ENCODE results near the gene AP1AR.
A peak's percentile ranks its signal among the peaks of the same experiment; 100 is the strongest.
"Not testable (repeated sequence)": the region's sequence is repeated elsewhere in the genome, so short reads cannot be mapped to it uniquely, and the experiment has no call there.

AP1AR gene

DNA sequence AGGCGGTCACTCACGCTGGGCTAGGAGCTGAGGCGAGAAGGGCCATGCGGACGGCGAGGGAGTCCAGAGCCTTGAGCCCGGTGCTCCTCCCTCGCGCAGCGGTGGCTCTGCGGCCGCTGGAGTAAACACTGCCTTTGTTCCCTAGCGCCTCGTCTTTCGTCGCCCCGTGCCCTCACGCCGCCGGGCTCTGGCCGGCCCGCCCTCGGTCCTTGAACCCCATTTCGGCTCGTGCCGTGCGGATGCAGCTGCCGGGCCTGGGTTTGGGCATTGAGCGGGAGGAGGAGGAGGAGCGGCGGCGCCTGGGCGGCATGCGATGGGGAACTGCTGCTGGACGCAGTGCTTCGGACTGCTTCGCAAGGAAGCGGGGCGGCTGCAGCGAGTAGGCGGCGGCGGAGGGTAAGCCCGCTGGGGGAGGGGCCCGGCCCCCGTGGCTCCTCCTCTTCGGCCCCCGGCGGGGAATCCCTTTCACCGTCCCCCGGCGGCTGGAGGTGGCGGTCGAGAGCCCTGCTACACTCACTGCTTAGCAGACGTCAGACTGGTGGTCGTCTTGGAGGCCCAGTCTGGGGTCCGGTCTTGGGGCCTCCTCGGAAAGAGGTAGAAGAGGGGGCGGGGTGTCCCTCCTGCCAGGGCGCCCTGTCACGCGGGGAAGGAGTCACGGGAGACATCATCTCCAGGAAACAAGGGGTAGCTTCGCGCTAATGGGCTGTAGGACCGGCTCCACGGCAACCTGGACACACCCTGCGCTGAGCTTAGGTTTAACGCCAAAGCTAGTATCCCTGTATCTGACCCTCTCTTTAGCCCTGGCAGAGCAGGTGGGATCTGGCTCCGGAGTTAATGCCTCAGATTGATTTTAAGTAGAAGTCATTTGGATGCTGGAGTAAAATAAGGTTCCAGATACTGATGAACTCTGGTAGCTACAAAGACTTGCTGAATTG lies at the start of gene AP1AR:
AP1AR (plus strand) TSS at position 9 of the 935 bp plus-strand sequence; CDS start at position 314, 305 bp downstream.
- peak; percentile 79 for DNase-seq

DNA sequence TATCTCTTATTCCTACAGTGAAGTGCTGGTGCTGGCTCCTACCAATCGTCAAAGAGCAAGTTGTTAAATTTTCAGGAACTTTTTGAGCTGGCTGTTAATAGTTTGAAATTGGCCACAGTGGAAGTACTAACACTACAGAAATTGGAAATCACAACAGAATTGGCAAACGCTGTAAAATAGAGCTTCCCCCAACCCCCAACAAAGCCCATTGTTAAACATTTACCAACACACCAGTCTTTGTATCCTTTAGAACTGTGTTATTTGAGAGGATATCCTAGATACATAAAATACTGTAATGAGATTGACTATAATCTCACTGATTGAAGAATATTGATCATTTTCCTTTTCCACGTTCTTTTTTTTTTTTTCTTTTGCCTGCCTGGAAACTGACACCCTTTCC lies 49.0 kb upstream of the AP1AR start:
- no peak for DNase-seq

DNA sequence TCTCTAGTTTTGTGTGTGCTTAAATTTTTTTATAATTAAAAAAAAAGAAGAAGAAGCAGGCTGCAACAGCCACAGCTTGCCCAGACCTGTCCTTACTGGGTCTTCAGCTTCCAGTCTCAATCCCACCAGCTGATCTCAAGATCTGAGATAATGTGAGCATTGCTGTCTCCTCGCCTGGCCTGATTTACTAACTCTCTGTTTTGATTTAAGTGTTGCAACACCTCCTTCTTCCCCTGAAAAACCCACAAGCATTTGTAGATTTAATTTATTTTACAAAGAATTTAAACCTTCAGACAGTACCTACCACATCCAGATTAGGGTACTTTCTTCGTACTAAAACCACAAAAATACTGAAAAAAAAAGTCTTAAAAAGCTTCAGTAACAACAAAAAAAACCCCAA lies 48.3 kb upstream of the AP1AR start:
- DNase-seq, result no peak

GRCh38 chr4:112184438-112184837 lies 47.1 kb upstream of the AP1AR start:
- no peak for DNase-seq

- no peak for DNase-seq
Observed at GRCh38 chr4:112185334-112185733, 46.3 kb upstream of the AP1AR start.

- DNase-seq, result no peak
Observed at GRCh38 chr4:112185740-112186670, 45.6 kb upstream of the AP1AR start.

GRCh38 chr4:112189754-112190153 lies 41.8 kb upstream of the AP1AR start:
- no peak for DNase-seq

DNA sequence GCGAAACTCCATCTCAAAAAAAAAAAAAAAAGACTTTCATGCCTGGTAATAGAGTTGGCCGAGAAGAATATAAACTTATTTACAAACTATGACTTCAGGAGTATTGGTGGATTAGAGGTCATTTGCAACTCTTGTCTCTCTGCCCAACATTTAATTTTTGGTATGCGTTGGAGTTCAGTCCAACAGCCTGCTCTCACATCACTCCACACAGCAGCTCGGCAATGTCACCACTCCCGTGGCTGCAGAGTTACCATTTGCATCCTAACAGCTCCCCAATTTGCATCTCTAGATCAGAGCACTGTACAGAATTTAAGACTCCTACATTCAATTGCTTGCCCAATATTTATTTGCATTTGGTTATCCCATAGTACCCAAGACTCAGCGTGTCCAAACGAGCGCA lies 40.9 kb upstream of the AP1AR start:
- DNase-seq, result no peak

- no peak for DNase-seq
Observed at GRCh38 chr4:112196461-112196860, 35.1 kb upstream of the AP1AR start.

DNA sequence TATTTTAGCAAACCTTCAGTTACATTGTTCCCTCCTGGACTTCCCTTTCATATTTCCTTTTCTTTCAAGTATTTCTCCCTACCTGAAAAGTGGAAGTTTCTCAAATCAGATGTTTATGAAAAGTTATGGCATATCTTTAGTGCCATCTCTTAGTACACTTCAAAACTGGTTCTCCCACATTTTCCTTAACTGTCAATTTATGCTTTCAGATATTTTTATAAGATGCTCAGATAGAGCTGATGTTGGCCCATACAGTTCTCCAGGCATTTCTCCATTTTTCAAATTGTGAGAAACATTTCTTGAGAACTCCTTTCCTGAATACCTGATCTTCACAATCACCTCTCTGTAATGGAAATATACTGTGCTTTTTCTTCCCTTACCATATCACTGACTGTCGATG lies 32.5 kb upstream of the AP1AR start:
- DNase-seq, result no peak

GRCh38 chr4:112201915-112202505 lies 29.6 kb upstream of the AP1AR start:
- DNase-seq, result no peak

- no peak for DNase-seq
Observed at GRCh38 chr4:112203593-112203992, 28.0 kb upstream of the AP1AR start.

DNA sequence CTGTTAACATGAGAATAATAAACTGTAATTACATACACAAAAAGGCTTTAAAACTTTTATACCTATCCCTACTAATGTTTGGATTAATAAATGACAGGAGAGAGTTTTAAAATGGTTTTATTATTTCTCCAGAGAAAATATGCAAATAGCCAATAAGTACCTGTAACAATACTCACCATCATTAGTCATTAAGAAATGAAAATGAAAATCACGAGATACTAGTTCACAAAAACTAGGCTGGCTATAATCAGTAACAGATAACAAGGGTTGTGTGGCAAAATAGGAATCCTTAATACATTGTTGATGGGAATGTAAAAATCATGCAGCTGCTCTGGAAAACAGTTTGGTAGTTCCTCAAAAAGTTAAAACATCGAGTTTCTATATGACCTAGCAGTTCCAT lies 25.2 kb upstream of the AP1AR start:
- DNase-seq, result no peak

DNA sequence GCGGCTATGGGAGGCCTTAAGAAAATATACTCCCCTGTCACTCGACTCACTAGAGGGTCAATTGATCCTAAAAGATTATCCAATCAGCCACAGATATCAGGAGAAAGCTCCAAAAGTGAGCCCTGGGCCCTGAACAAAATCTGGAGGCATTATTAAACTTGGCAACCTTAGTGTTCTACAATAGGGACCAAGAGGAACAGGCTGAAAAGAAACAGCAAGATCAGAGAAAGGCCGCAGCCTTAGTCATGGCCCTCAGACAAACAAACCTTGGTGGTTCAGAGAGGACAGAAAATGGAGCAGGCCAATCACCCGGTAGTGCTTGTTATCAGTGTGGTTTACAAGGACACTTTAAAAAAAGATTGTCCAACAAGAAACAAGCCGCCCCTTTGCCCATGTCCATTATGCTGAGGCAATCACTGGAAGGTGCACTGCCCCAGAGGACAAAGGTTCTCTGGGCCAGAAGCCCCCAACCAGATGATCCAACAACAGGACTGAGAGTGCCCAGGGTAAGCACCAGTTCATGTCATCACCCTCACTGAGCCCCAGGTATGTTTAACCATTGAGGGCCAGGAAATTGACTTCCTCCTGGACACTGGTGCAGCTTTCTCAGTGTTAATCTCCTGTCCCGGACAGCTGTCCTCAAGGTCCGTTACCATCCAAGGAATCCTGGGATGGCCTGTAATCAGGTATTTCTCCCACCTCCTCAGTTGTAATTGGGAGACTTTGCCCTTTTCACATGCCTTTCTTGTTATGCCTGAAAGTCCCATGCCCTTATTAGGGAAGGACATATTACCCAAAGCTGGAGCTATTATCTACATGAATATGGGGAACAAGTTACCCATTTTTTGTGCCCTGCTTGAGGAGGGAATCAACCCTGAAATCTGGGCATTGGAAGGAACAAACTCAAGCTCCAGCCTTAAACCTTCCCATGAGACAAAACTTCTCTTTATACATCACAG lies 23.2 kb upstream of the AP1AR start:
- DNase-seq, result not testable (repeated sequence)

GRCh38 chr4:112210777-112211176 lies 20.8 kb upstream of the AP1AR start:
- no peak for DNase-seq

GRCh38 chr4:112213091-112213490 lies 18.5 kb upstream of the AP1AR start:
- no peak for DNase-seq

- DNase-seq, result no peak
Observed at GRCh38 chr4:112213856-112214255, 17.7 kb upstream of the AP1AR start.

- no peak for DNase-seq
Observed at GRCh38 chr4:112214390-112215264, 17.0 kb upstream of the AP1AR start.

DNA sequence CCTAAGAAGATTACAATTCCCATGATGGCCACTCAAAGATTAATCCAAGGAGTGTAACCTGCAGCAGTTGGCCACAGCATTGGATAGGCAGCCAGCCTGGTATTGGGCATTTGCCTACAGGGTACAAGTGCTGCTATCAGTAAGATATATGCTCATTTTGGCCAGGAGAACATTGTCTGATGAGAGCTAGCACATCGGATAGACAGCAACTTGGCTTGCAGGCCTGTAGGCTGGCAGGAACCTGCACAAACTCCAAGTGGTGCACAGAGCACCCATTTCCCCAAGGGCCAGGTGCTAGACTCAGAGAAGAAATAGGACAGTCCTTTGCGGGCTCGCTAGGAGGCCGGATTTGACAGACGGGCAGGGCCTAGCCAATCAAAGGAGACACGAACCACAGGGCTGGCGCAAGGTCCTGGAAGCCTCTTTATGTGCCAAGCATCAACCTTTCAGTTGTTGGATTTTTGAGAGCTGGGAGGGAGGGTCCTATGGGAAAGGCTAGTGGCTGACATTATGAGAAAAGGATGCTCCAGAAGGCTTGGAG lies 11.7 kb upstream of the AP1AR start:
- no peak for DNase-seq

DNA sequence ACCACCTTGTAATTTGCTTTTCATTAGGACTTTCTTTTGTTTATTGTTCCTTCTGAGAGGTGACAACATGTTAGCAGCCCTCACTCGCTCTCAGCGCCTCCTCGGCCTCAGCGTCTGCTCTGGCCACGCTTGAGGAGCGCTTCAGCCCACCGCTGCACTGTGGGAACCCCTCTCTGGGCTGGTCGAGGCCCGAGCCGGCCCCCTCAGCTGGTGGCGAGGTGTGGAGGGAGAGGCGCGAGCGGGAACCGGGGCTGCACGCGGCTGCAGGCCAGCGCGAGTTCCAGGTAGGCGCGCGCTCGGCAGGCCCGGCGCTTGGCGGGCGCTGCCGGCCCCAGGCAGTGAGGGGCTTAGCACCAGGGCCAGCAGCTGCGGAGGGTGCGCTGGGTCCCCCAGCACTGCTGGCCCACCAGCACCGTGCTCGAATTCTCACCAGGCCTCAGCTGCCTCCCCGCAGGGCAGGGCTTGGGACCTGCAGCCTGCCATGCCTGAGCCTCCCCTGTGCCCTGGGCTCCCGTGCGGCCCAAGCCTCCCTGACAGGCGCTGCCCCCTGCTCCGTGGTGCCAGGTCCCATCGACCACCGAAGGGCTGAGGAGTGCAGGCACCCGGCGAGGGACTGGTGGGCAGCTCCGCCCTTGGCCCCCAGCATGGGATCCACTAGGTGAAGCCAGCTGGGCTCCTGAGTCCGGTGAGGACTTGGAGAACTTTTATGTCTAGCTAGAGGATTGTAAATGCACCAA lies 9.2 kb upstream of the AP1AR start:
- DNase-seq, result no peak
